Posterior cingulate gyrus (tissue), 11 donors: ENCODE data around the gene IQGAP1.
A peak's percentile ranks its signal among the peaks of the same experiment; 100 is the strongest.
"Not testable (repeated sequence)": the region's sequence is repeated elsewhere in the genome, so short reads cannot be mapped to it uniquely, and the experiment has no call there.

Source experiments
- DNase-seq, 10 donors: peaks; one replicate each; pipeline versions ENCODE4 v3.0.0 to v3.0.0-alpha.2; 2020 to 2021; ENCODE audit warnings: mixed read lengths in 3 of 10
- intact Hi-C: fragments of 100-400 bp; cut with DNase I; formaldehyde crosslinking; loops from one replicate; pipeline ENCODE4 v1.15.1; 2023

Gene IQGAP1

DNA sequence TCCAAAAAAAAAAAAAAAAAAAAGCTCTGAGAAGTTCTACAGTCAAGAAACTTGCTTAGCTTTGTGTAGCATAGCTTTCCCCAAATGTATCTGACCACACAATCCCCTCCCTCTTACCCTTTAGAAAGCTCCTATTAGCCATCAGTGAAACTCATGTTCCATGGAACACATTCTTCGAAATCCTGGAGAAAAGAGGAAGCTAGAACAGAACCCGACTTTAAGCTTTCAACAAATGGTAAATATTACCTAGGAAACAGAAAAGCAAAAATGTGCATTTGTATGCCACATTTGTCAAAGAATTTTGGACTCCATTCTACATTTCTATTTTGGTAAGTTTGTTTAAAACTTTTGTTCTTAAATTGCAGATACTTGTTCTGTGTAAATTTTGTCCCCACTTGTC, 124.2 kb downstream of the IQGAP1 start:
- intact Hi-C loops, result no loop called here

DNA sequence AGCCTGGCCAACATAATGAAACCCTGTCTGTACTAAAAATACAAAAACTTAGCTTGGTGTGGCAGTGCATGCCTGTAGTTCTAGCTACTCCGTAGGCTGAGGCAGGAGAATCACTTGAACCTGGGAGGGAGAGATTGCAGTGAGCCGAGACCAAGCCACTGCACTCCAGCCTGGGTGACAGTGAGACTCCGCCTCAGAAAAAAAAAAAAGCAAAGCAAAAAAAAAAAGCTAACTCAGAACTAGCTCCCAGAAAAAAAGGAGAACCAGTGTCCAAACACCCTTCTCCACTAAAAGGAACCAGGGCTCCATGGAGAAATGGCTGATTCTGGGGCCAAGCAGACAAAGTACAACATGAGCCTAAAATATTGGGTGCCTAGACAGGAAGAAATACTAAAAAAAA, 124.9 kb downstream of the IQGAP1 start:
- DNase-seq, result no peak
- intact Hi-C loops, result no loop called here

More for the DNA sequence above, 124.2 kb downstream of the IQGAP1 start:
- no peak for DNase-seq

DNA sequence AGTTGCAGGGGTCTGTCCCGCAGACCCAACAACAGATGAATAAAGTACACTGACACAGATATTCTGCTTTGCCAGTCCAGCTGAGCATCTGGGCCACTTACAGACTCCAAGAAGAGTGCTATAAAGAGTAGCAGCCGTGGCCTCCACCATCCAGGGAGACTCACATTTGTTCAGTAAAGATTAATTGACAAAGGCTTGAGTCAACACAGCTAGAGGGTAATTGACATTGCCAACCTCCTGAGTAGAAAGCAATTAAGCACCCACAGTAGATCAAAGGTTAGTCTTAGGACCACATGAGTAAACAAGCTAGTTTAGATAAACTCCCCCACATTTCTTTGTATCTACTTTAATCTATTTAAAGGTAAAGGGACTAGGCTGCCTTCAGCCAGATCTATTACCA, 125.4 kb downstream of the IQGAP1 start:
- intact Hi-C loops, result no loop called here
- no peak for DNase-seq

GRCh38 chr15:90513893-90514292, 125.9 kb downstream of the IQGAP1 start:
- DNase-seq, intact Hi-C loops: not testable (repeated sequence)

- DNase-seq, result no peak
- intact Hi-C loops, result no loop called here
These were observed 131.6 kb downstream of the IQGAP1 start for GRCh38 chr15:90519688-90520087.

GRCh38 chr15:90520365-90520764, 132.3 kb downstream of the IQGAP1 start:
- intact Hi-C loops, result no loop called here
- no peak for DNase-seq

GRCh38 chr15:90523373-90523772, 135.3 kb downstream of the IQGAP1 start:
- intact Hi-C loops, result no loop called here
- no peak for DNase-seq

- intact Hi-C loops, DNase-seq: not testable (repeated sequence)
These were observed 136.2 kb downstream of the IQGAP1 start for GRCh38 chr15:90524018-90524803.

GRCh38 chr15:90529011-90529370, 140.9 kb downstream of the IQGAP1 start:
- no peak for DNase-seq
- intact Hi-C loops, result no loop called here

- intact Hi-C loops, result no loop called here
- DNase-seq, result peak; percentile 26 to 93 (median 39)
These were observed 141.6 kb downstream of the IQGAP1 start, which contains the start of gene CRTC3 for GRCh38 chr15:90529371-90530249. Gene CRTC3 (plus strand): TSS chr15:90529923. CDS start chr15:90530072, 149 bp downstream.

DNA sequence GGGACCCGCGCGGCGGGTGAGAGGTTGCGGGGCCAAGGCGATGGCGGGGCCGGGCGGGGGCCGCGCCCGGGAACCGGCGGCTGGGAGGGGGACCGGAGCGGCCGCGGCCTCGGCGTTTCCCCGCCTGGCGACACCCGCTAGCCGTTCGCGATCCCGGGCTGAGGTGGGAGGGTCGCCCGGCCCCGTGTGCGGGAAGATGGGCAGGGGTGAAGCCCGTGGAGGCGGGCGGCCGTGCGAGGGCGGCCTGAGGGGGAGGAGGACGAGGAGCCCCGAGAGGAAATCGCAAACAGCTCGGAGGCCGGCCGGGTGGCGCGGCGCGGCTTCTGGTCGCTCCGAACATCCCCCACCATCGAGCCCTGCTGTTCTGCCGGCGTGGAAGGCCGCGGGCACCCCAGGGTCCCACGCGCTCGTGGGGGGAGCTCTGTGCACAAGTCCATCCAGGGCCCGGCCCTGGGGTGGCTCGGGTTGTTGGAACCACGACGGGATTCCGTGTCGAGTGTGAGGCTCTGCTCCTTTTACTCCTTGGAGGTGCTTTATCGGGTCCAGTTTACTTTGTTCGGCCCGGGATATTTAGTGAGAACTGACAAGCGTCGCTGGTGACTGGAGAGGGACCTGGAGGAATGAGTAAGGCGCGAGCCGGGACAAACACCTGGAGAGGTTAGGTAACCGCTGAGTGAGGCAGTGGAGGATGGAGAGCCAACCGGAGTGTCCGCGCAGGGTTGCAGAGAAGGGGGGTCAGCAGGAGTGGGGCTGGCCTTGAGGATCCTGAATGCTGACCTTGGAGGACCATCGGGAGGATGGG, 142.4 kb downstream of the IQGAP1 start:
- DNase-seq, result peak in 9 of 10 donors; percentile 21 to 90 (median 45)
- intact Hi-C loops, result no loop called here

DNA sequence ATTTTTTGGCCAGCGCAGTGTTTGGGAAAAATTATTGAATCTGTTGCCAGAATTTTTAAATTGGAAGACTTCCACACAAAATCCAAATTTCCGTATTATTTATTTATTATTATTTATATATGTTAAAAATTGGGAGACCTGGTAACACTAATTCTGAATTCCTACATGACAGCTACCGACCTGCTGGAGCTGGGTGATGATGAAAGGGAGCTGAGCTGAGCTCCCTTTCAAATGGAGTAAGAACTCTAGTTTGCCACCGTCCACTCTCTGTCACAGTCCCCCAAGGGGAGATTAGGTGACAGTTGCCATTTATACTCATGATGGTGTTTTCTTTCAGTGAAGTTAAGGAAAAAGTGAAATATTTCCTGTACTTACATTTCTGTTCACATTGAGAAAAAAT, 143.1 kb downstream of the IQGAP1 start:
- DNase-seq, result no peak
- intact Hi-C loops, result no loop called here

GRCh38 chr15:90535254-90535653, 147.2 kb downstream of the IQGAP1 start:
- intact Hi-C loops, result no loop called here
- no peak for DNase-seq

- no peak for DNase-seq
- intact Hi-C loops, result no loop called here
These were observed 151.7 kb downstream of the IQGAP1 start for GRCh38 chr15:90539789-90540188.

- intact Hi-C loops, result no loop called here
- no peak for DNase-seq
These were observed 152.7 kb downstream of the IQGAP1 start for GRCh38 chr15:90540768-90541167.

GRCh38 chr15:90545095-90545494, 157.1 kb downstream of the IQGAP1 start:
- intact Hi-C loops, result no loop called here
- DNase-seq, result no peak

DNA sequence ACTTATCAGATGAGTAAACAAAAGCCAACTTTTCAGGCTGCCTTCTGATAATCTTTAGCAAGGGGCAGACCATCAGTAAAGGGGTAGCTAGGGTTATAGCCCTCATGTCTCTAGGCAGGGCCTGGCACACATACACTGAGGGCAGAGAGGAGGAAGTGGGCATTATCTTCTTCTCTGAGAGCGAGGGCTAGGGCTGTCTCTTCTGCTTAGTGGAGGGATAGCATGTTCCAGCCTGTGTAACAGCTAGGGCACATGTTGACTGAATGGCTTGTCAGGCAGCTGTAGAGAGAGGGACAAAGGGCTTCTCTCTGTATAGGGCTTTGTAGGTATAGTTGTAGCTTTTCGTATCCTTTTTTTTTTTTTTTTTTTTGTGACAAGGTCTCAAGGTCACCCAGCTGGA, 159.5 kb downstream of the IQGAP1 start:
- no peak for DNase-seq
- intact Hi-C loops, result no loop called here

GRCh38 chr15:90550919-90551318, 162.9 kb downstream of the IQGAP1 start:
- intact Hi-C loops, result no loop called here
- DNase-seq, result no peak
